Prostate gland (tissue), 2 donors: ENCODE measurements around the gene CBFA2T2. TPM values are rescaled to one million over a fixed set of nuclear protein-coding genes. Genes with fewer than 3 reads are reported as not detected.

ENCODE experiments used
- DNase-seq: peaks from one replicate; pipeline ENCODE4 v3.0.0-alpha.2; 2019; ENCODE audit warnings: low spot score
- H3K27ac ChIP-seq, 2 donors: fragments of 200-600 bp; sonication (generic); 2 replicates each; pipeline ENCODE4 v1.5.1; 2017 to 2019
- H3K27me3 ChIP-seq: fragments of 200-600 bp; sonication (generic); replicated peaks from 2 replicates; pipeline ENCODE4 v1.5.1; 2019; ENCODE audit not compliant: insufficient read depth
- H3K36me3 ChIP-seq, 2 donors: fragments of 200-600 bp; sonication (generic); 1 replicate in 1 of 2; 2 replicates in 1 of 2; pipeline versions ENCODE4 v1.5.1 to v1.8.1; 2017 to 2019
- H3K4me1 ChIP-seq: fragments of 200-600 bp; sonication (generic); replicated peaks from 2 replicates; pipeline ENCODE4 v1.5.1; 2019
- H3K4me3 ChIP-seq, 2 donors: fragments of 200-600 bp; sonication (generic); 2 replicates each; pipeline ENCODE4 v1.5.1; 2017 to 2019
- H3K9me3 ChIP-seq: fragments of 200-600 bp; sonication (generic); 2 replicates; pipeline ENCODE4 v1.5.1; 2017
- POLR2A ChIP-seq: fragments of 450-650 bp; IDR thresholded peaks from one replicate; pipeline ENCODE4 v1.6.1; 2016; ENCODE audit warnings: antibody characterized with exemption, mild to moderate bottlenecking
- POLR2AphosphoS5 ChIP-seq: sonication (generic); formaldehyde crosslinking; IDR thresholded peaks from one replicate; pipeline ENCODE4 v1.6.1; 2017; ENCODE audit warnings: antibody characterized with exemption
- WGBS: methylation state at CpG from one replicate; pipeline ENCODE4 v1.1.5; 2018; 5-methylcytosine and 5-hydroxymethylcytosine counted together
- intact Hi-C: fragments of 100-400 bp; cut with DNase I; formaldehyde crosslinking; loops from one replicate; pipeline ENCODE4 v1.14.2; 2022
- total RNA-seq, 2 donors: library from RNA; depleted of rRNA; stranded (reverse); fragments of >200 nt; gene quantifications; one replicate each; pipeline ENCODE4 v1.1.0, GENCODE V29; 2016
- TF ChIP-seq, protein P1 (sequence below), 4 experiments: fragments of 200-600 bp in 2 of 4; fragments of 450-650 bp in 2 of 4; sonication (generic) in 2 of 4; IDR thresholded peaks; 1 replicate in 3 of 4; 2 replicates in 1 of 4; pipeline ENCODE4 v1.5.1; 2016 to 2019; ENCODE audit warnings: antibody characterized with exemption in 4 of 4, mild to moderate bottlenecking in 2 of 4, moderate library complexity in 2 of 4

The CBFA2T2 gene
- total RNA-seq, 2 donors from 2014 or later, result 40.3 to 54.6 TPM

DNA sequence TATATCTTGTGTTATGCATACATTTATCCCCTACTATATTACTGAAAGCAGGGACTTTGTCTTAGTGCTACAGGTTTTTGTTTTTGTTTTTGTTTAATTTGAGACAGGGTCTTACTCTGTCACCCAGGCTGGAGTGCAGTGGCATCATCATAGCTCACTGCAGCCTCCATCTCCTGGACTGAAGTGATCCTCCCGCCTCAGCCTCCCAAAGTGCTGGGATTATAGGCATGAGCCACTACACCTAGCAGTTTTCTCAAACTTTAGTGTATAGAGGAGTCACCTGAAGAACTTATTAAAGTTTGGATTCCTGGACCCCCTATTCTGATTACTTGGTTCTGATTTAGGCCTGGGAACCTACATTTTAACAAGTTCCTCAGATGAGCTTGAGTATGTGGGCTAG lies 51.9 kb downstream of the CBFA2T2 start:
- no peak for DNase-seq
- Histone ChIP-seq H3K36me3 (no peaks in the 10 kb centered on the region), H3K27me3 (no peaks in the 10 kb centered on the region), H3K9me3 (no peaks in the 10 kb centered on the region), H3K27ac (peak overlapping the region in 1 of 2 donors; percentile 0), H3K4me1 (peaks cover 8% of the 10 kb centered on the region), H3K4me3 (no peak overlapping the region)
- intact Hi-C loops, result no loop called here
- TF ChIP-seq POLR2A (no peak), POLR2AphosphoS5 (no peak)
- TF ChIP-seq, protein P1, sequence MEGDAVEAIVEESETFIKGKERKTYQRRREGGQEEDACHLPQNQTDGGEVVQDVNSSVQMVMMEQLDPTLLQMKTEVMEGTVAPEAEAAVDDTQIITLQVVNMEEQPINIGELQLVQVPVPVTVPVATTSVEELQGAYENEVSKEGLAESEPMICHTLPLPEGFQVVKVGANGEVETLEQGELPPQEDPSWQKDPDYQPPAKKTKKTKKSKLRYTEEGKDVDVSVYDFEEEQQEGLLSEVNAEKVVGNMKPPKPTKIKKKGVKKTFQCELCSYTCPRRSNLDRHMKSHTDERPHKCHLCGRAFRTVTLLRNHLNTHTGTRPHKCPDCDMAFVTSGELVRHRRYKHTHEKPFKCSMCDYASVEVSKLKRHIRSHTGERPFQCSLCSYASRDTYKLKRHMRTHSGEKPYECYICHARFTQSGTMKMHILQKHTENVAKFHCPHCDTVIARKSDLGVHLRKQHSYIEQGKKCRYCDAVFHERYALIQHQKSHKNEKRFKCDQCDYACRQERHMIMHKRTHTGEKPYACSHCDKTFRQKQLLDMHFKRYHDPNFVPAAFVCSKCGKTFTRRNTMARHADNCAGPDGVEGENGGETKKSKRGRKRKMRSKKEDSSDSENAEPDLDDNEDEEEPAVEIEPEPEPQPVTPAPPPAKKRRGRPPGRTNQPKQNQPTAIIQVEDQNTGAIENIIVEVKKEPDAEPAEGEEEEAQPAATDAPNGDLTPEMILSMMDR (IDR thresholded peaks at IDR 0.05), result no peak
- WGBS, result 100% methylated on average over 1 of the region's 1 CpG

DNA sequence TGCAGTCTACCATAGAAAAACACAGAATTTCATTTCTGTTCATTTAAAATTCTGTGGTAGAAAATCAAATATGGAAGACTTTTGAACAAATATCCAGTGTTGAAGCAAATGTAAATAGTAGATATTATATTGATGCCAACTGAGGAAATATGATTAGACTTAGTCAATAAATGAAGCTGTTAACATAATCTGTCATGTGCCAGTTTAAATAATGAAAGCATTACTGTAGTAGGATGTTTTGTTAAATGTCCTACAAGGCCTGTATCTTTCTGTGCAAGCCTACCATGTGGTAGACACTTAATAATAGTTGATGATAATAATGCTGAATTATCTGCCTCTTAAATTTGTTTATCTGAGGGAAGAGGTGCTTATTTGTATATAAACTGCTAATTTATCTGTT lies 55.9 kb downstream of the CBFA2T2 start:
- Histone ChIP-seq H3K9me3 (no peaks in the 10 kb centered on the region), H3K4me1 (peaks cover 10% of the 10 kb centered on the region), H3K27ac (peak overlapping the region in 1 of 2 donors; percentile 71), H3K27me3 (no peaks in the 10 kb centered on the region), H3K4me3 (no peak overlapping the region), H3K36me3 (no peaks in the 10 kb centered on the region)
- no peak for DNase-seq
- TF ChIP-seq, protein P1 (IDR thresholded peaks at IDR 0.05), result no peak
- no peak for TF ChIP-seq POLR2A
- peak; percentile 64 for TF ChIP-seq POLR2AphosphoS5
- intact Hi-C loops, result no loop called here

DNA sequence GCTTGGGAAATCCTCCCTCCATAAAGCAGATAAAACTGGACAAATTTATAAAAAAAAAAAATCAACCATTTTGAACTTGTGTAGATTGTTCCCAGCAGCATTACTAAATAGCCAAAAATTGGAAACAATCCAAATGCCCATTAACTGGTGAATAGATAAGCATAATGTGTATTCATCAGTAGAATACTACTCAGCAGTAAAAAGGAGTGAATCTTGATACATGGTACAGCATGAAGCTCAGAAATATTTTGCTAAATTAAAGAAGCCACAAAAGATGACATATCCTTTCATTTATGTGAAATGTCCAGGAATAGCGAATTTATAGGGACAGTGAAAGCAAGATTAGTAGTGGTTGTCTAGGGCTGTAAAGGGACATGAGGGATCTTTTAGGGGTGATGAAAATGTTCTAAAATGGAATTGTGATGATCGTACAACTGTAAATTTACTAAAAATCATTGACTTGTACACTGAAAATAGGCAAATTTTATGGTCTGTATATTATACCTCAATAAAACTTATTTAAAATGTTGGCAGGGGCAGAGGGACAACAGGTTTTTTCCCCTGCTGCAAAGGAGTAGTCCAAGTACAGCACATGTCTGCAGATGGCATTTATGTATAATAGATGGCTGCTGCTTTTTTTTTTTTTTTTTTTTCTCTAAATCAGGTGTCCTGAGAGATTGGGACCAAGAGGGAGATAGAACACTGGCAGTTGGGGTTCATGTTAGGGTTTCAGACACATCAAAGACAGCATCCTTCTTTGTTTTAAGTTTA lies 59.5 kb downstream of the CBFA2T2 start:
- Histone ChIP-seq H3K4me1 (peaks cover 10% of the 10 kb centered on the region), H3K27ac (peak overlapping the region in 1 of 2 donors; percentile 42), H3K4me3 (no peak overlapping the region), H3K27me3 (no peaks in the 10 kb centered on the region), H3K36me3 (no peaks in the 10 kb centered on the region), H3K9me3 (no peaks in the 10 kb centered on the region)
- 80% methylated on average over 2 of the region's 2 CpGs for WGBS
- intact Hi-C loops, result no loop called here
- TF ChIP-seq, protein P1 (IDR thresholded peaks at IDR 0.05), result no peak
- peak; percentile 39 for TF ChIP-seq POLR2AphosphoS5
- TF ChIP-seq POLR2A, result no peak
- no peak for DNase-seq

DNA sequence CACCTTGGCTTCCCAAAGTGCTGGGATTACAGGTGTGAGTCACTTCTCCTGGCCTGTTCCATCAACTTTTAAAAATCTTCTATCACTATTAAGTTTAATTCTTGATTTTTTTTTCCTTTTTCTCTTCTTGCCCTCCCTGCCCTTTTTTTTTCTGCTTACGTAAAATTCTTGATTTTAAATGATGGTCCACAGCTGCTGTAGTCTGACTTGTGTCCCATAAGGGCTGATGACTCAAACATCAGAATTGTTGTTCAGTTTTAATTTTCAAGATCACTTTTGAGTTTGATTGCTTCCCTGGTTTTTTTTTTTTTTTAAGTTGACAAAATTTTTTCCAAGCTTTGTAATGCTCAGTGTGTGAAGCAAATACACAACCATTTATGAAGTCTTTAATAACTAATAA lies 61.9 kb downstream of the CBFA2T2 start:
- Histone ChIP-seq H3K9me3 (no peaks in the 10 kb centered on the region), H3K36me3 (no peaks in the 10 kb centered on the region), H3K27ac (peak overlapping the region in 1 of 2 donors; percentile 75), H3K4me3 (no peak overlapping the region), H3K27me3 (no peaks in the 10 kb centered on the region), H3K4me1 (peaks cover 10% of the 10 kb centered on the region)
- 62% methylated on average over 1 of the region's 1 CpG for WGBS
- DNase-seq, result no peak
- TF ChIP-seq, protein P1 (IDR thresholded peaks at IDR 0.05), result no peak
- no peak for TF ChIP-seq POLR2A
- no peak for TF ChIP-seq POLR2AphosphoS5
- intact Hi-C loops, result no loop called here

DNA sequence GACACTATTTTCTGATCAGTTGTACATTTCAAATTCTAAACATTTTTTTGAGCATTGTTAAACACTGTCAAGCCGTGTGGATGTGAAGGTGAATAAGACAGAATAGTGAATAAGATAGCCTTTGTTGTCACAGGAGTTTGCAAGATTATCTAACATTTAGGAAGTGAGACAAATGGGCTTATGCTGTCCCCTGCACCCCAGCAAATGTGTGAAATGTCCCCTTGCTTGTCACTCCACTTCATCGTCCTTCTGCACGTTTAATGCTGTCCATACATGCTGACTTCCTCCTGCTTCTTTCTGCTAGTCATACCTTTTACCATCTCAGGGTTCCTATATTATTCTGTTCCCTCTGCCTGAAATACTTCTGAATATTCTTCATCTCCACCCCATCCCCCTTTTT lies 62.6 kb downstream of the CBFA2T2 start:
- Histone ChIP-seq H3K4me3 (no peak overlapping the region), H3K36me3 (no peaks in the 10 kb centered on the region), H3K27ac (peak overlapping the region in 1 of 2 donors; percentile 75), H3K27me3 (no peaks in the 10 kb centered on the region), H3K9me3 (no peaks in the 10 kb centered on the region), H3K4me1 (peaks cover 6% of the 10 kb centered on the region)
- WGBS, result 60% methylated on average over 3 of the region's 3 CpGs
- TF ChIP-seq, protein P1 (IDR thresholded peaks at IDR 0.05), result no peak
- TF ChIP-seq POLR2A (no peak), POLR2AphosphoS5 (no peak)
- no peak for DNase-seq
- intact Hi-C loops, result no loop called here
